ENCODE measurements around the gene RNF167. TPM values are rescaled to one million over a fixed set of nuclear protein-coding genes. Genes with fewer than 3 reads are reported as not detected.
"Not testable (repeated sequence)": the region's sequence is repeated elsewhere in the genome, so short reads cannot be mapped to it uniquely, and the experiment has no call there.

RNF167 gene
- total RNA-seq, 1 experiment from 2014 or later, result 31.8 TPM

DNA sequence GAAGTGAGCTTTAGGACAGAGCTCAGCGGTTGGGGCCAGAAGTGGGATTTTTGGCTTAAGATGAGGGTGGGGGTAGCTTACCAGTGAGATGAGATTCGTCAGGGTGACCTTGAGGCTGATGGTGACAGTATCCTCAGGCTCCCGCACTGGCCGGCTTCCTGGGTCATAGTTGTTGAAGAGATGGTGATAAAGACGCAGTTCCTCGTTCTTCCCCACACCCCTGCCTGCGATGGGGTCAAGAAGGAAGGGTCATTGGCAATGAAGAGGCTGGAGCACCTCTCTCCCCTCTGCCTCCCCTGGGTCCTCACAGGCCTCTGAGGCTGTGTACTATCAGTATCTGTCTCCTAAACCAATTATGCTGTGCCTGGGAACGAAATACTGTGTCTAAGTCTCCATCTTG is 37.5 kb upstream of the RNF167 start:
- no peak for DNase-seq (ENCODE audit: low read depth)

DNA sequence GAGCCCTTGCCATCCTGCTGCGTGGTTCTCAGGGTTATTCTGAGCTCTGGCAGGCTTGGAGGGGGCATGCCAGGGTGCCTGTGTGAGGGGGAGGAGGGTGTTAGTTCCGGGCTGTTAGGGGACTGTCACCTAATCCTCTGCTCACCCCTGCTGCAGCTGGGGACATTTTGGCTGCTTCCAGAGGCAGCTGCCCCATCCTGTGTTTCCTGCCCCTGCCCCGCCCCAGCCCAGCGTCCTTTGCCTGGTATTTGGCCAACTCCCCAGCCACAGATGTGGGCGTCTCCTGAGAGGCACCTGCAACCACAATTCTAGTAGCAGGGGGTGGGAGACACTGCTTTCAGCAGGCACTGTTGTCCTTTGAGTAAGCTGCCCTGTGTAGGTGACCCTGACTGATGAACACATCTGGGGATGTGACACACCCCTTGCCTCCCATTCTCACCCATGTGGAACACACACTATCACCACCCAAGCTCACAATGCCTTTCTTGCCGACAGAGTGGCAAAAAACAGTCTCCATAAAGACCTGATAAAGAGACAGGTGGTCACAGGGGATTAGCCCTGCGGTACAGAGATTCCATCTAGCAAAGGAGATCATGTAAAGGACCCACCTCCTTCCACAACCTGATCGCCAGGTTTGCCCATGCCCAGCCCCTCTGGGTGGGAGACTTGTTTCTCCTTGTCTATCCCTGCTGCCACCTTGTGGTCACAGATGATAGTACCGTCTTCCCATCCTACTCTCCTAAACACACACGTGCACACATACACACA is 36.8 kb upstream of the RNF167 start, which contains the start of gene CHRNE:
TSS of gene CHRNE (minus strand) at position 48 of the 768 bp plus-strand sequence. CDS start at position 13, 35 bp downstream.
- peak; percentile 77 for DNase-seq (ENCODE audit: low read depth)

DNA sequence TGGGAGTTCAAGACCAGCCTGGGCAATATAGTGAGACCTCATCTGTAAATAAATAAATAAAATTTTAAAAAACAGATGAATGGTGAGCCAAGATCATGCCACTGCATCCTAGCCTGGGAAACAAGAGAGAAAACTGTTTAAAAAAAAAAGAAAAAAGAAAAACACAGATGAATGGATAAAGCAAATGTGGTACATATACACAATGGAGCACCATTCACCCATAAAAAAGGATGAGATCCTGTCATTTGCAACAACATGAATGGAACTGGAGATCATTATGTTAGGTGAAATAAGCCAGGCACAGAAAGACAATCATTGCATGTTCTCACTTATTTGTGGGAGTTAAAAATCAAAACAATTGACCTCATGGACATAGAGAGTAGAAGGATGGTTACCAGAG is 33.4 kb upstream of the RNF167 start:
- not testable (repeated sequence) for DNase-seq (ENCODE audit: low read depth)

DNA sequence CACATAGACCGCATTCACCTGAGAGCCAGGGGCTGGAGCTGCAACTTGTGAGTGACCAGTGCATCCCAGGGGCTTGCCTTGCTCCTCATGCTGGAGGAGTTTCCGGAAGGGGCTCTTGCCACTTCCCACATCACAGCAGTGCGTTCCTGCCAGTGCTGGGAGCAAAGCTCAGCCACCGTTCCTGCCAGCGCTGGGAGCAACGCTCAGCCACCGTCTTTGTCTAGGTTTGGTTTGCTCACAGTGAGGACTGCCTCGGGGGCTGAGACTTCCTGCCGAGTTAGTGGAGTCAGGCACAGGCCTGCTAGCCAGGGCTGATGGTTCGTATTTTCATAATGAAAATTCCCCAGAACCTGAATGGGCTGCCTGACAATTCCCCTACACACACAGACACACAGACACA is 31.8 kb upstream of the RNF167 start:
- DNase-seq (ENCODE audit: low read depth), result peak; percentile 48

DNA sequence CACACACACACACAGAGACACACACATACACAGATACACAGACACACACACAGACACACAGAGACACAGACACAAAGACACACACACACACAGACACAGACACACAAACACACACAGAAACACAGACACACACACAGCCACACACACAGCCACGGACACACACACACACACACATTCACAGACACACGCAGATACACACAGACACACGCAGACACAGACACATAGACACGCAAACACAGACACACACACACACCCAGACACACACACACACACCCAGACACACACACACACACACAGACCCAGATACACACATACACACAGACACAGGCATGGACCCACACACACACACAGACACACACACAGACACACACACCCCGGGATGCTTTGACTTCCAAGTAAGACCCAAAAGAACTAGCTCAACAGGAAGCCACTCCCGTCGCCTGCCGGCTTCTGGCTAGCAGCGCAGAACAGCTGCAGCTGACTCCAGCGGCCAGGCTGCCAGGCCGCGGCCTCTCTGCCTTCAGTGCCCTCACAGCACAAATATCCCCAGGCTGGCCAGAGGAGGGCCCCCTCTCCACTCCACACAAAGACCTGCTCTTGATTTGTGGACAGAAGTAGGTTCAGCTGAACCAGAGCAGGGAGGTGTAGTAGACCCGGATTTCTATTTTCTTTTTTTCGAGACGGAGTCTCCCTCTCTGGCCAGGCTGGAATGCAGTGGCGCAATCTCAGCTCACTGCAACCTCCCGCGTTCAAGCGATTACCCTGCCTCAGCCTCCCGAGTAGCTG is 31.2 kb upstream of the RNF167 start:
- peak; percentile 93 for DNase-seq (ENCODE audit: low read depth)

DNA sequence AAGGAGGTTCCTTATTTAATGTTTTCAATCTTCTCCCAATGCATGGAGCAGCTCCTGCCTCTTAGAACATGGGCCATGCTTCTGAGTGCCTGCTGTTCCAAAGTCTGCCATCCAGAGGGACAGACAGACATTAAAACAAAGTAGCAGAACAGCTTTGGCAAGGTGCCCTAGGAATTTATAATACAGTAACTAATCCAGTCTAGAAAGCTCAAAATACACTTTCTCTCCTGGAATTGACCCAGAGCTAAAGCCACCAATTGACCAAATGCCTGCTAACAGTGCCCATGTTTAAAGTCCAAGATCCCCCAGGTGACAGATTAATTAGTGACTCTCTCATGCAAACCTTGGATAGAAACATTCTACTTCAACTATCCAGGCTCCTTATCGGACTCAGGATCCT is 26.1 kb upstream of the RNF167 start:
- no peak for DNase-seq (ENCODE audit: low read depth)

DNA sequence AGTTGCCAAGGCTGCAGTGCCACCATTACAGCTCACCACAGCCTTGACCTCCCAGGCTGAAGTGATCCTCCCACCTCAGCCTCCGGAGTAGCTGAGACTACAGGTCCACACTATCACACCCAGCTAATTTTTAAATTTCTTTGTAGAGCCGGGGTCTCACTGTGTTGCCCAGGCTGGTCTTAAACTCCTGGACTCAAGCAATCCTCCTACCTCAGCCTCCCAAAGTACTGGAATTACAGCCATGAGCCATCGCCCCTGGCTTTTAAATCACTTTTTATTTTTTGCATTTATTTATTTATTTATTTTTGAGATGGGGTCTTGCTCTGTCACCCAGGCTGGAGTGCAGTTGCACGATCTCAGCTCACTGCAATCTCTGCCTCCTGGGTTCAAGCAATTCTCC is 25.5 kb upstream of the RNF167 start:
- DNase-seq (ENCODE audit: low read depth), result not testable (repeated sequence)

DNA sequence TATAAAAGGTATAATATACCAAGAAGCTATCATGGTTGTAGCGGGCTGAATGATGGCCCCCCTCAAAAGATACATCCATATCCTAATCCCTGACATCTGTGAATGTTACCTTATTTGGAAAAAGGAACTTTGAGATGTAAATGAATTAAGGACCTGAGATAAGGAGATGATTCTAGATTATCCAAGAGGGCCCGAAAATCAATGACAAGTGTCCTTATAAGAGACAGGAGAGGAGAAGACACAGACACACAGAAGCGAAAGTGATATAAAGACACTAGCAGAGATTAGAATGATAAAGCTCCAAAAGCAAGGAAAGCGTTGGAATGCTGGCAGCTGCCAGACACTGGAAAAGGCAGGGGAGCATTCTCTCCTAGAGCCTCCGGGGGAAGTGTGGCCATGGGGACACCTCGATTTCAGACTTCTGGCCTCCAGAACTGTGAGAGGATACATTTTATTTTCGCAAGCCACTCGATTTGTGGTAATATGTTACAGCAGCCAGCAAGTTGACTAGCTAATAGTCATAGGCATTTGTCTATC is 20.5 kb upstream of the RNF167 start:
- DNase-seq (ENCODE audit: low read depth), result no peak

DNA sequence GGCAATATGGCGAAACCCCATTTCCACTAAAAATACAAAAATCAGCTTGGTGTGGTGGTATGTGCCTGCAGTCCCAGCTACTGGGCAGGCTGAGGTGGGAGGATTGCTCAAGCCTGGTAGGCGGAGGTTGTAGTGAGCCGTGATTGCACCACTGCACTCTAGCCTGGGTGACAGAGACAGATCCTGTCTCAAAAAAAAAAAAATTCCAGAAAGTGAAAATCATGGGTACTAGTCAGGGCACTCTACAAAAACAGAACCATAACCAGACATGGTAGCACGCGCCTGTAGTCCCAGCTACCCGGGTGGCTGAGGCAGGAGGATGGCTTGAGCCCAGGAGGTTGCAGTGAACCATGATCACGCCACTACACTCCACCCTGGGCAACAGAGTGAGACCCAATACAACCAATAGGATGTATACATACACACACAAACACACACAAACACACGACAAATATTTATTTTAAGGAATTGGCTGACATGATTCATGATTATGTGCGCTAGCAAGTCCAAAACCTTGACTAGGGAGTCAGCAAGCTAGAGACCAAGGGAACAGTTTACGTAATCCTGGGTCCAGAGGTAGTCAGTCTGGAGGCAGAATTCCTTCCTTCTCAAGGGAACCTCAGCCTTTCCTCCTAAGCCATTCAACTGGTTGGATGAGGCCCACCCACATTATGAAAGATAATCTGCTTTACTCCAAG is 19.6 kb upstream of the RNF167 start:
- DNase-seq (ENCODE audit: low read depth), result no peak

DNA sequence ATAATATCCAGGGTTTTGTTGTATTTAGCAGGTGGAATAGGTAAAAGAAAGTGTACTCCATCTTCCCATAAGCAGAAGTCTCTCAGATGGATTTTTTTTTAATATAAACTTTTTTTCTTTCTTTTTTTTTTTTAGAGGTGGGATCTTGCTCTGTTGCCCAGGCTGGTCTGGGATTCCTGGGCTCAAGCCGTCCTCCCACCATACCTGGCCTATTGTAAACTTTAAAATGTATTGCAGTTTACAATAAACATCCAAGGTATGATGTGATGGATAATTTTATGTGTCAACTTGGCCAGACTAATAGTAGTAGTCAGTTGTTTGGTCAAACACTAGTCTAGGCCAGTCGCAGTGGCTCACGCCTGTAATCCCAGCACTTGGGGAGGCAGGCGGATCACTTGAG is 18.7 kb upstream of the RNF167 start:
- no peak for DNase-seq (ENCODE audit: low read depth)

DNA sequence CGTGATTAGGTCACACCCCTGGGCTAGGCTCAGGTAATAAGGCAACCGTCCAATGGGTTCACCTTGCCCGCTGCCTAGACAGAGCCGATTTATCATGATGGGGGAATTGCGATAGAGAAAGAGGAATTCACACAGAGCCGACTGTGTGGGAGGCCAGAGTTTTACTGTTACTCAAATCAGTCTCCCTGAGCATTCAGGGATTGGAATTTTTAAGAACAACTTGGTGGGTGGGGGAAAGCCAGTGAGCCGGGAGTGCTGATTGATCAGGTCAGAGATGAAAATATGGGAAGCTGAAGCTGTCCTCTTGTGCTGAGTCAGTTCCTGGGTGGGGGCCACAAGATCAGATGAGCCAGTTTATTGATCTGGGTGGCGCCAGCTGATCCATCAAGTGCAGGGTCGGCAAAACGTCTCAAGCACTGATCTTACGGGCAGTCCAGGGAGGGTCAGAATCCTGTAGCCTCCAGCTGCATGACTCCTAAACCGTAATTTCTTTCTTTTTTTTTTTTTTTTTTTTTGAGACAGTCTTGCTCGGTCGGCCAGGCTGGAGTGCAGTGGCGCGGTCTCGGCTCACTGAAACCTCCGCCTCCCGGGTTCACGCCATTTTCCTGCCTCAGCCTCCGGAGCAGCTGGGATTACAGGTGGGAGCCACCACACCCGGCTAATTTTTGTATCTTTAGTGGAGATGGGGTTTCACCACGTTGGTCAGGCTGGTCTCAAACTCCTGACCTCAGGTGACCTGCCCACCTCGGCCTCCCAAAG is 13.3 kb upstream of the RNF167 start:
- not testable (repeated sequence) for DNase-seq (ENCODE audit: low read depth)

DNA sequence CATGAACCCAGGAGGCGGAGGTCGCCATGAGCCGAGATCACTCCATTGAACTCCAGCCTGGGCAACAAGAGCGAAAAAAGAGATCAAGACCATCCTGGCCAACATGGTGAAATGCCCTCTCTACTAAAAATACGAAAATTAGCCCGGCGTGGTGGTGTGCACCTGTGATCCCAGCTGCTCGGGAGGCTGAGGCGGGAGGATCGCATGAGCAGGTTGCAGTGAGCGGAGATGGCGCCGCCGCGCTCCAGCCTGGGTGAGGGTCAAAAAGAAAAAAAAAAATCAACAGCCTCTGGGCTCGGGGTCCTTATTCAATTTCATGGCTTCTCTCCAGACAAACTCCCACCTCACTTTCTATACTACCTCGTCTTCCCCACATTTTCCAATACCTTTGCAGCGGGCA is 11.2 kb upstream of the RNF167 start:
- no peak for DNase-seq (ENCODE audit: low read depth)

DNA sequence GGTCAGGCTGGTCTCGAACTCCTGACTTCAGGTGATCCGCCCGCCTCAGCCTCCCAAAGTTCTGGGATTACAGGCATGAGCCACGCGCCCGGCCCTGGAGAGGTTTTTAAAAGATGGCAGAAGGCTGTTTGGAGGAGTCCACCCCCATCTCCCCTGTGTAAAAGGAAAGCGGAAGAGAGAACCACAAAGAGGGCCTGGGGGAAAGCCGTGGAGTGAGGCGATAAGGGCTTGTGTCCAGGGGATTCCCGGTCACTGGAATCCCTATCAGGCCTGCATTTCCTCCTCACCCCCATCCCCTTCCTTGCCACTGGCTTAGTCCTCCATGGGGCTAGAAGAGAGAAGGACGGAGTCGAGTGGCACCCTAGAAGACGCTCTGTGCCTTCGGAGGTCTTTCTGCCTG is 8.1 kb upstream of the RNF167 start, which contains the start of gene GP1BA:
TSS of gene GP1BA (plus strand) at position 315 of the 400 bp plus-strand sequence. CDS start 328 bp downstream, outside the sequence.
- no peak for DNase-seq (ENCODE audit: low read depth)

DNA sequence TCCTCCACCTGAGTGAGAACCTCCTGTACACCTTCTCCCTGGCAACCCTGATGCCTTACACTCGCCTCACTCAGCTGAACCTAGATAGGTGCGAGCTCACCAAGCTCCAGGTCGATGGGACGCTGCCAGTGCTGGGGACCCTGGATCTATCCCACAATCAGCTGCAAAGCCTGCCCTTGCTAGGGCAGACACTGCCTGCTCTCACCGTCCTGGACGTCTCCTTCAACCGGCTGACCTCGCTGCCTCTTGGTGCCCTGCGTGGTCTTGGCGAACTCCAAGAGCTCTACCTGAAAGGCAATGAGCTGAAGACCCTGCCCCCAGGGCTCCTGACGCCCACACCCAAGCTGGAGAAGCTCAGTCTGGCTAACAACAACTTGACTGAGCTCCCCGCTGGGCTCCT is 7.3 kb upstream of the RNF167 start:
- DNase-seq (ENCODE audit: low read depth), result no peak

DNA sequence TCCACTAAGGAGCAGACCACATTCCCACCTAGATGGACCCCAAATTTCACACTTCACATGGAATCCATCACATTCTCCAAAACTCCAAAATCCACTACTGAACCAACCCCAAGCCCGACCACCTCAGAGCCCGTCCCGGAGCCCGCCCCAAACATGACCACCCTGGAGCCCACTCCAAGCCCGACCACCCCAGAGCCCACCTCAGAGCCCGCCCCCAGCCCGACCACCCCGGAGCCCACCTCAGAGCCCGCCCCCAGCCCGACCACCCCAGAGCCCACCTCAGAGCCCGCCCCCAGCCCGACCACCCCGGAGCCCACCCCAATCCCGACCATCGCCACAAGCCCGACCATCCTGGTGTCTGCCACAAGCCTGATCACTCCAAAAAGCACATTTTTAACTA is 6.4 kb upstream of the RNF167 start:
- no peak for DNase-seq (ENCODE audit: low read depth)

DNA sequence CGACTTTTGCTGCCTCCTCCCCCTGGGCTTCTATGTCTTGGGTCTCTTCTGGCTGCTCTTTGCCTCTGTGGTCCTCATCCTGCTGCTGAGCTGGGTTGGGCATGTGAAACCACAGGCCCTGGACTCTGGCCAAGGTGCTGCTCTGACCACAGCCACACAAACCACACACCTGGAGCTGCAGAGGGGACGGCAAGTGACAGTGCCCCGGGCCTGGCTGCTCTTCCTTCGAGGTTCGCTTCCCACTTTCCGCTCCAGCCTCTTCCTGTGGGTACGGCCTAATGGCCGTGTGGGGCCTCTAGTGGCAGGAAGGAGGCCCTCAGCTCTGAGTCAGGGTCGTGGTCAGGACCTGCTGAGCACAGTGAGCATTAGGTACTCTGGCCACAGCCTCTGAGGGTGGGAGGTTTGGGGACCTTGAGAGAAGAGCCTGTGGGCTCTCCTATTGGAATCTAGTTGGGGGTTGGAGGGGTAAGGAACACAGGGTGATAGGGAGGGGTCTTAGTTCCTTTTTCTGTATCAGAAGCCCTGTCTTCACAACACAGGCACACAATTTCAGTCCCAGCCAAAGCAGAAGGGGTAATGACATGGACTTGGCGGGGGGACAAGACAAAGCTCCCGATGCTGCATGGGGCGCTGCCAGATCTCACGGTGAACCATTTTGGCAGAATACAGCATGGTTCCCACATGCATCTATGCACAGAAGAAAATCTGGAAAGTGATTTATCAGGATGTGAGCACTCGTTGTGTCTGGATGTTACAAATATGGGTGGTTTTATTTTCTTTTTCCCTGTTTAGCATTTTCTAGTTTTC is 5.7 kb upstream of the RNF167 start:
- peak; percentile 85 for DNase-seq (ENCODE audit: low read depth)

DNA sequence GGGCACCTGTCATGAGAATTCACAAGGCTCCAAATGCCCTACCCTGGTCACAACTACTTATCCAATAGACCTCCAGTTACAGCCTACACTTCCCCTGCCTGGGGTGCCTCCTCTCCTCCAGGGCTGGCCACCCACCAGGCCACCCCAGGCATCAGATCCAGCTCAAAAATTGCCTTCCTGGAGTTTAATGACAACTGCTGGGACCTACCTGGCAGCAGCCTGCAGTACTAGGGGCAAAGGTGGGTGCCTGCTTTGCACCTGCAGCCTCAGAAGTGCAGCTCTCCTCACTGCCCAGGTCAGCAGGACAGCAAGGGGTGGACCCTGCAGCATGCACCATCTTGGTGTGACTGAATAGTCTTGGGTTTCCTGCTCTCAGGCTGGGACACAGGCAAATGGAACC is 4.4 kb upstream of the RNF167 start:
- DNase-seq (ENCODE audit: low read depth), result no peak

DNA sequence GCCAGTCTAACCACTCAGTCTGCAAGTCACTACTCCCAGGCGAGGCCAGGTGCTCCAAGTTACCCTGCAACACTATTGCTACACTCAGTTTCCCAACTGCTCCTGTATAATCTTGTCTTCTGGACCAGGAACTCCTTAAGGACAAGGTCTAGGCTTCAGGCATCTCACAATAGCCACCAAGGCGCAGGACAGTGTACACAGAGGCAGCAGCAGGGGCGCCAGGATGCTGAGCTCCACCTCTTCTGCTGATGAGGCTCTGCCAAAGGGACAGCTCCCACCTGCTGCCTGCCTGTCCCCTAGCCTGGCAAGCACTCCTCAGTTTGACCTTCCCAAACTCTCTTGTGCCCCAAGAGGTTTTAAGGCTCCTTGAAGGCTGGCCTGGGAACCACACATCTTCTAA is 3.6 kb upstream of the RNF167 start:
- DNase-seq (ENCODE audit: low read depth), result no peak

DNA sequence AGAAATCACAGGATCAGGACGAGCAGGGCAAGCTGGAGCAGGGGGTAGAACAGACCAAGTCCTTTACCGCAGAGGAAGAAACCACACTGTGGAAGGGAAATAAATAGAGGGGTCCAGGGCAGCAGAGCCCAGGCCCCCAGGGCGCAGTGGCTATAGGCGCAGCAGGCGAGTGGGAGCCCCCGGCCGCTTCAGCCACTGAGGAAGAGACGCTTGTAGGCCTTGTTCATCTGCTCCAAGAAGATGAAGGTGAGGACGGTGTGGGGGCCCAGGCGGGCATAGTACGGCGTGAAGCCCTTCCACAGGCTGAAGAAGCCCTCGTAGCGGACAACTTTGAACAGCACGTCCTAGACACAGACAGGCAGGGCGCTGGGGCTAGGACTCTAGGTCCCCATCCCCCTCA is 2.5 kb upstream of the RNF167 start:
- DNase-seq (ENCODE audit: low read depth), result no peak

DNA sequence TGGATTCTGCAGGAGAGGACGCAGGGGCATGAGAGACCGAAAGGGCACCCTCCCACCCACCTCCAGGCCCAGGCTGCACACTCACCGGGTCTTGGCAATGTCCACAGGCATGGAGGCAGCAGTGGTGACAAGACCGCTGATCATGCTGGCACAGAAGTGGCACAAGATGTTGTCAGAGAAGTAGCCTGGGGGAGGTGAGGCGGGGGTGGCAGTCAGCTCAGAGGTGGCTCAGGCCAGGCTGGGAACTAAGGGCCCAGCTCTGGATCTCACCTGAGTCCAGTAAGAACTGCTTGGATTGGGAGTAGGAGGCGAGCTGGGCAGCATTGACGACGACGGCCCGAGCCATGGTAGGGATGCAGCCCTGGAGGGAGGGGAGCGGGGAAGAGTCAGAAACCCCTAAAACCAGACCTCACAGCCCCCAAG is 2.0 kb upstream of the RNF167 start:
- no peak for DNase-seq (ENCODE audit: low read depth)
